GM12874 (cell line): ENCODE measurements around the gene HTR1A.

Experiments
- TF ChIP-seq, protein P1 (sequence below): IDR thresholded peaks from 2 replicates; pipeline ENCODE4 v1.5.1; 2011; ENCODE audit warnings: low read depth, mild to moderate bottlenecking, control low read depth, low read length, moderate library complexity; ENCODE audit not compliant: insufficient read depth

HTR1A gene

GRCh38 chr5:63962279-63962678 lies at the start of gene HTR1A:
Gene HTR1A (minus strand): TSS chr5:63962445. CDS start chr5:63961719, 726 bp downstream.
- TF ChIP-seq, protein P1, sequence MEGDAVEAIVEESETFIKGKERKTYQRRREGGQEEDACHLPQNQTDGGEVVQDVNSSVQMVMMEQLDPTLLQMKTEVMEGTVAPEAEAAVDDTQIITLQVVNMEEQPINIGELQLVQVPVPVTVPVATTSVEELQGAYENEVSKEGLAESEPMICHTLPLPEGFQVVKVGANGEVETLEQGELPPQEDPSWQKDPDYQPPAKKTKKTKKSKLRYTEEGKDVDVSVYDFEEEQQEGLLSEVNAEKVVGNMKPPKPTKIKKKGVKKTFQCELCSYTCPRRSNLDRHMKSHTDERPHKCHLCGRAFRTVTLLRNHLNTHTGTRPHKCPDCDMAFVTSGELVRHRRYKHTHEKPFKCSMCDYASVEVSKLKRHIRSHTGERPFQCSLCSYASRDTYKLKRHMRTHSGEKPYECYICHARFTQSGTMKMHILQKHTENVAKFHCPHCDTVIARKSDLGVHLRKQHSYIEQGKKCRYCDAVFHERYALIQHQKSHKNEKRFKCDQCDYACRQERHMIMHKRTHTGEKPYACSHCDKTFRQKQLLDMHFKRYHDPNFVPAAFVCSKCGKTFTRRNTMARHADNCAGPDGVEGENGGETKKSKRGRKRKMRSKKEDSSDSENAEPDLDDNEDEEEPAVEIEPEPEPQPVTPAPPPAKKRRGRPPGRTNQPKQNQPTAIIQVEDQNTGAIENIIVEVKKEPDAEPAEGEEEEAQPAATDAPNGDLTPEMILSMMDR, result no peak

DNA sequence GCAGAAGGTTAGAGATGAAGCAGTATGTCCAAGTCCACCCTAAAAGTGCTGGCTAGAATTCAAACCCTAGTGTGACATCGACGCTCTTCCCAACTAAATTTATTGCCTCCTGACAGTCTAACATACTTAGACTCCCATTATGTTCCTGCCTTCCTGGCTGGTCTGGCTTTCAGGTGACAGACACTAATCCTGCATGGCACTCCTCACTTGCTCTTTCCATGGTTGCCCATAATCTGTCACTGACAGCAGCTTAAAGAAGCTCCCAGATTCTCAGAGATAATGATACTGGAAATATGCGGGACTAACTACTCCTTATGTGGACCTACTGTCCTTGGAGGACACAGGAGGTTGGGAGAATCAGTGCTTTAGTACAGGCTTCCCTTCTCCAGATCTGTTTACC lies 41.7 kb upstream of the HTR1A start:
- TF ChIP-seq, protein P1, result no peak

GRCh38 chr5:64000096-64000495 lies 37.9 kb upstream of the HTR1A start:
- TF ChIP-seq, protein P1, result no peak

- TF ChIP-seq, protein P1, result no peak
Observed at GRCh38 chr5:63987053-63987452, 24.8 kb upstream of the HTR1A start.

DNA sequence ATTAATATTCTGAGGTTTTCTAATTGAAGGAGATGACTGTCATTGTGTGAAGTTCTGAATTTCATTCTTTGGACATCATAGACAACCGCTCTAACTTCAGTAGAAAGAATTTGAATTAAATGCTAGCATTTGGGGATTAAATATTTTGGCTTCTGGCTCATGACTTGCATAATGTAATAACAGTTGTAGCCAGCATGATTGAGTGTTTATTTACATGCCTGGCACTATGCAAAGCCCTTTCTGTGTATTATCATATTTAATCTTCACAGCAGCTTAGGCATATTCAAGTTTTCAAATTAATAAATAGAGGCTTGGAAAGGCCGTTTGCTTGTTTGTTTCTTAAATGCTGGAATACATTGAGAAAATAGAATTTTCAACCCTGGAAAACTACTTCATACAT lies 19.6 kb upstream of the HTR1A start:
- TF ChIP-seq, protein P1, result no peak

DNA sequence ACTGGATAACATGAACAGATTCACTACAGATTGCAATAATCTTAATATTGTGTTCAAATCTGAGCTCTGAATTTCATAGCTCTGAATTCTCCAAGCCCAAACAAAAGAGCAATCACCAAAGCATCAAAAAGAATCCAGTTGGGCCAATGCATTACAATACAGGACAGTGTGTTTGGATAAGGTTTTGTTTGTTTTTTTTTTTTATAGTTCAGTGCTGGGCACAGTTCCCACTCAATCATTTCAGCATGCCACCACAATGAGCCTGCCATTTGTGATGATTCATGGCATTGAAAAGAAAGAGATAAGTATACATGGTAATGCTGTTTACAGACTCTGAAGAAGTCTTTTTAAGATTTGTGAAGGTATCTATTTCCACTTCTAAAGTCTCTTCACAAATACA lies 1.7 kb upstream of the HTR1A start:
- TF ChIP-seq, protein P1, result no peak

DNA sequence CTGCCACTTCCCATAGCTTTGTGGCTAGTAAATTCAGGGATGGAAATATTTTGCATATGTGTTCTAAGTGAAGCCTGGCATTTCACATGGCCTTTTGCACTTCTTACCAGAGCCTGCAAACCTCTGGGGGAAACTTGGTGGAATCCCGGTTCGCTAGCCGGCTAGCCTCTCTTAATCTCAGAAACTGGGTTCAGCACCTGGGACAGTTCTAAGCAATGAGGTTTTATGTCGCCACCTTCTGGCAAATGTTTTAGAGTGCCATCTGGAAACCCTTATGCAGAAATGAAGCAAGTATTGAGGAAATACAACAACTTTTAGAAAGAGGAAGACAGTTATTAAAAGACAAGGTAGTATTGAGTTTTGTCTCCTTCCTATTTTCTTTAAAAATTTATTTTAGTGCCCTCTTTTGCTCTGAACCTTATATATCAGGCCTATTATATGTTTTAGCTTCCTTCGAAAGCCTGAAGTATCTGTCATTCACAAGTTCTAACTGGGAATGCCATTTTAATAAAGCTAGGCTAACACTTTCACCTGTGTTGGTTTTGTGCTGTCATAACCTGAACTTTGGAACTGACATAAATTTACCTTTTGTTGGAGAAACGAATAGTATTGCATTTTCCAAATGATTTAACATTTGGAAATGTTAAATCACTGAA lies 963 bp upstream of the HTR1A start:
- TF ChIP-seq, protein P1, result peak; percentile 65
